ENCODE measurements around the gene DUSP1.

GRCh38 chr5:172724242-172725183 lies 46.5 kb downstream of the DUSP1 start:
- TF ChIP-seq PAX5 (IDR thresholded peaks at IDR 0.05; ENCODE audit: insufficient read depth, low read length, severe bottlenecking) (no peak), POLR2A (IDR thresholded peaks at IDR 0.05; ENCODE audit: low read depth, low read length) (no peak), SPI1 (IDR thresholded peaks at IDR 0.05; ENCODE audit: low read depth, low read length) (no peak), POLR2AphosphoS5 (IDR thresholded peaks at IDR 0.05; ENCODE audit: low read depth, low read length) (no peak), TAF1 (IDR thresholded peaks at IDR 0.05; ENCODE audit: low read depth, low read length) (no peak), POU2F2 (IDR thresholded peaks at IDR 0.05; ENCODE audit: low read depth, low read length) (no peak)

Measured in GM12891 (cell line).